ENCODE measurements around the gene ANKRD65. TPM values are rescaled to one million over a fixed set of nuclear protein-coding genes. Genes with fewer than 3 reads are reported as not detected.
"Not testable (repeated sequence)": the region's sequence is repeated elsewhere in the genome, so short reads cannot be mapped to it uniquely, and the experiment has no call there.

ANKRD65 gene
- total RNA-seq, 1 experiment from 2014 or later: 0.18 TPM

- H3K27ac ChIP-seq (ENCODE audit: low read length): no peak overlapping the region
- 0 out of 2 replicates have a peak overlapping the region, but pooled peaks have one; percentile 39 for H2AFZ ChIP-seq (ENCODE audit: low read length)
- ChIA-PET CTCF (no interaction called here), POLR2A (ENCODE audit: unreplicated experiment) (no interaction called here)
- peak; percentile 3; the same call in 1 of the 2 replicates for ATAC-seq
- H3K4me3 ChIP-seq (ENCODE audit: low read length): no peak overlapping the region
- H3K9me2 ChIP-seq (replicated peaks; ENCODE audit: low read length): no peaks in the 10 kb centered on the region
- no peak overlapping the region for H3K4me2 ChIP-seq (ENCODE audit: low read length)
- intact Hi-C loops (cut with micrococcal nuclease): no loop called here
- H3K9me3 ChIP-seq (ENCODE audit: low read length): no peaks in the 10 kb centered on the region
- H3K9ac ChIP-seq (ENCODE audit: low read length): no peak overlapping the region
- BruUV-seq (replicated peaks): no TSS peak
- H3K4me1 ChIP-seq (ENCODE audit: insufficient read depth, low read length): peaks cover 37% of the 10 kb centered on the region
- H3K27me3 ChIP-seq (ENCODE audit: low read length): no peaks in the 10 kb centered on the region
- DNase-seq: no peak
- peaks cover 4% of the 10 kb centered on the region for H3F3A ChIP-seq (ENCODE audit: low read length, unreplicated experiment)
- TF ChIP-seq EZH2 (IDR thresholded peaks at IDR 0.05; ENCODE audit: low read length, unreplicated experiment): no peak
- H3K36me3 ChIP-seq (ENCODE audit: low read depth, low read length): no peaks in the 10 kb centered on the region
- H4K20me1 ChIP-seq (ENCODE audit: low read length): no peaks in the 10 kb centered on the region
- H3K79me2 ChIP-seq (ENCODE audit: low read length): no peaks in the 10 kb centered on the region
Observed at GRCh38 chr1:1430114-1430982, 9.3 kb upstream of the ANKRD65 start.

DNA sequence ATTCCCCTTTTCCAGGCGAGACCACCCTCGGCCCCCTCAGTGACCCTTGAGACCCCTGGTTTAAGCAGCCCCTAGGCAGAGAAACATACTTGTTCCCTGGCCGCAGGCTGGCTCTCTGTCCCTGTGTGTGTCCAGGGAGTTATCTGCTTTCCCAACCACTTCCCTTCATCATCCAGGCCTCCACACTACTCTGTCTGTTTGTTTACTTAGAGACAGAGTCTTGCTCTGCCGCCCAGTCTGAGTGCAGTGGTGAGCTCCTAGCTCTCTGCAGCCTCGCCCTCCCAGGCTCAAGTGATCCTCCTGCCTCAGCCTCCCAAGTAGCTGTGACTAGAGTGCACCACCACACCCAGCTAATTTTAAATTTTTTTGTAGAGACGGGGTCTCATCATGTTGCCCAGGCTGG, 8.6 kb upstream of the ANKRD65 start:
- BruUV-seq (replicated peaks): no TSS peak
- TF ChIP-seq EZH2 (IDR thresholded peaks at IDR 0.05; ENCODE audit: low read length, unreplicated experiment) (no peak), EZH2phosphoT487 (IDR thresholded peaks at IDR 0.05; ENCODE audit: borderline replicate concordance, low read length) (no peak), CTCF (conservative IDR thresholded peaks at IDR 0.05; ENCODE audit: low read depth, low read length) (no peak)
- POLR2A ChIA-PET (ENCODE audit: unreplicated experiment): no interaction called here
- no peaks in the 10 kb centered on the region for H3K36me3 ChIP-seq (ENCODE audit: low read depth, low read length)
- H3K4me3 ChIP-seq (ENCODE audit: low read length): no peak overlapping the region
- no peaks in the 10 kb centered on the region for H3K27me3 ChIP-seq (ENCODE audit: low read length)
- peaks cover 4% of the 10 kb centered on the region for H3F3A ChIP-seq (ENCODE audit: low read length, unreplicated experiment)
- intact Hi-C loops (cut with micrococcal nuclease): no loop called here
- peaks cover 30% of the 10 kb centered on the region for H3K4me1 ChIP-seq (ENCODE audit: insufficient read depth, low read length)
- no peak overlapping the region for H3K4me2 ChIP-seq (ENCODE audit: low read length)
- ATAC-seq (no peak), DNase-seq (no peak)
- H3K9me3 ChIP-seq (ENCODE audit: low read length): no peaks in the 10 kb centered on the region
- H3K9me2 ChIP-seq (replicated peaks; ENCODE audit: low read length): no peaks in the 10 kb centered on the region
- H2AFZ ChIP-seq (ENCODE audit: low read length): no peak overlapping the region
- no peaks in the 10 kb centered on the region for H3K79me2 ChIP-seq (ENCODE audit: low read length)
- H3K27ac ChIP-seq (ENCODE audit: low read length): no peak overlapping the region
- H4K20me1 ChIP-seq (ENCODE audit: low read length): no peaks in the 10 kb centered on the region
- CTCF ChIA-PET: no interaction called here
- H3K9ac ChIP-seq (ENCODE audit: low read length): no peak overlapping the region

DNA sequence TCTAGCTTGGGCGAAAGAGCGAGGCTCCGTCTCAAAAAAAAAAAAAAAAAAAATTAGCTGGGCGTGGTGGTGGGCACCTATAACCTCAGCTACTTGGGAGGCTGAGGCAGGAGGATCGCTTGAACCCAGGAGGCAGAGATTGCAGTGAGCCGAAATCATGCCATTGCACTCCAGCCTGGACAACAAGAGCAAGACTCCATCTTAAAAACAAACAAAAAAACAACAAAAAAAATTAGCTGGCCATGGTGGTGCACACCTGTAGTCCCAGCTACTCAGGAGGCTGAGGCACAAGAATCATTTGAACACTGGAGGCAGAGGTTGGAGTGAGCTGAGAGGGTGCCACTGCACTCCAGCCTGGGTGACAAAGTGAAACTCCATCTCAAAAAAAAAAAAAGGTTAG, 7.9 kb upstream of the ANKRD65 start:
- DNase-seq; H3K79me2 ChIP-seq (ENCODE audit: low read length); H3K36me3 ChIP-seq (ENCODE audit: low read depth, low read length); H3K9ac ChIP-seq (ENCODE audit: low read length); POLR2A ChIA-PET (ENCODE audit: unreplicated experiment); H3K27me3 ChIP-seq (ENCODE audit: low read length); H3F3A ChIP-seq (ENCODE audit: low read length, unreplicated experiment); H3K9me3 ChIP-seq (ENCODE audit: low read length); H4K20me1 ChIP-seq (ENCODE audit: low read length); H3K27ac ChIP-seq (ENCODE audit: low read length); BruUV-seq (replicated peaks); intact Hi-C loops (cut with micrococcal nuclease); ATAC-seq; H3K4me3 ChIP-seq (ENCODE audit: low read length); H3K4me2 ChIP-seq (ENCODE audit: low read length); H3K9me2 ChIP-seq (replicated peaks; ENCODE audit: low read length); CTCF ChIA-PET; H2AFZ ChIP-seq (ENCODE audit: low read length): not testable (repeated sequence)
- H3K4me1 ChIP-seq (ENCODE audit: insufficient read depth, low read length): peaks cover 25% of the 10 kb centered on the region
